Right renal pelvis (tissue), 4 donors: ENCODE results near the gene PHYKPL. TPM values are rescaled to one million over a fixed set of nuclear protein-coding genes. Genes with fewer than 3 reads are reported as not detected.
"Not testable (repeated sequence)": the region's sequence is repeated elsewhere in the genome, so short reads cannot be mapped to it uniquely, and the experiment has no call there.

ENCODE experiments used
- DNase-seq, 4 donors: peaks; one replicate each; pipeline ENCODE4 v3.0.0-alpha.2; 2013; ENCODE audit warnings: low read depth in 4 of 4, low spot score in 3 of 4, missing footprints in 1 of 4
- polyA plus RNA-seq, 4 donors: library from polyadenylated mRNA; unstranded; fragments of 120-200 nt; gene quantifications; one replicate each; pipeline ENCODE4 v1.2.1, GENCODE V29; 2013; ENCODE audit not compliant: insufficient read length in 4 of 4

PHYKPL gene
- polyA plus RNA-seq, 4 donors = 62.8 to 78.4 (median 67.7) TPM

GRCh38 chr5:178240766-178241165 lies 8.2 kb upstream of the PHYKPL start:
- no peak for DNase-seq

GRCh38 chr5:178240341-178240741 lies 7.7 kb upstream of the PHYKPL start:
- no peak for DNase-seq

- DNase-seq = not testable (repeated sequence)
Measured at GRCh38 chr5:178239626-178240301, 7.2 kb upstream of the PHYKPL start.

GRCh38 chr5:178238711-178239592 lies 6.3 kb upstream of the PHYKPL start:
- DNase-seq = no peak

- DNase-seq = no peak
Measured at GRCh38 chr5:178238313-178238635, 5.7 kb upstream of the PHYKPL start.

GRCh38 chr5:178237431-178238312 lies 5.1 kb upstream of the PHYKPL start:
- DNase-seq = no peak

GRCh38 chr5:178236679-178237078 lies 4.1 kb upstream of the PHYKPL start:
- no peak for DNase-seq

- DNase-seq = no peak
Measured at GRCh38 chr5:178236126-178236525, 3.5 kb upstream of the PHYKPL start.

GRCh38 chr5:178235588-178235974 lies 3.0 kb upstream of the PHYKPL start:
- no peak for DNase-seq

GRCh38 chr5:178234750-178235587 lies 2.4 kb upstream of the PHYKPL start:
- DNase-seq = peak; percentile 38 to 61 (median 52)

GRCh38 chr5:178234121-178234749 lies 1.6 kb upstream of the PHYKPL start:
- no peak for DNase-seq

GRCh38 chr5:178232920-178233429 lies 373 bp upstream of the PHYKPL start:
- DNase-seq = no peak

- no peak for DNase-seq
Measured at GRCh38 chr5:178231539-178232123, 971 bp downstream of the PHYKPL start.

- no peak for DNase-seq
Measured at GRCh38 chr5:178230879-178231538, 1.6 kb downstream of the PHYKPL start.

- no peak for DNase-seq
Measured at GRCh38 chr5:178229861-178230260, 2.7 kb downstream of the PHYKPL start.

- not testable (repeated sequence) for DNase-seq
Measured at GRCh38 chr5:178229111-178229510, 3.5 kb downstream of the PHYKPL start.

GRCh38 chr5:178228609-178229008 lies 4.0 kb downstream of the PHYKPL start:
- DNase-seq = no peak

- DNase-seq = no peak
Measured at GRCh38 chr5:178227929-178228328, 4.7 kb downstream of the PHYKPL start.
